ENCODE data around the gene ARHGAP42.

DNA sequence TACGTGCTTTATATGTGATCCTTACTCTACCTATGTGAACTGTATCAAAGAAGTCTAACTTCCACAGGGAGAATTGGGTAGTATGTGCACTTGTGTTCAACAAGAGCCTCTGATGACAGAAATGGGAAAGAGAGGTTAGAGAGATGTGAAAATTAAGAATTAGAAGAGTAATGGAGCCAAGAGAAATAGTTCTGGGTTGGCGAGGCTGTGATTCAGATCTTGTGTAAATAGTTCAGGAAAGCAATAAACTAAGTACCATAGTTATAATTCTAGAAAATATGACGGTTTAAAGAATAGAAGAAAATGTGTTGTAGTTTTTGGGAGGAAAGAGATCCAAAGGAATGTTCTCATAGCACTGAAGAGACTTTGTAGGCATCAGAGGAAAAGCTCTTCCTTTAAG lies 112.4 kb downstream of the ARHGAP42 start:
- no peak for TF ChIP-seq POLR2A (IDR thresholded peaks at IDR 0.05)
- TF ChIP-seq, protein P1, sequence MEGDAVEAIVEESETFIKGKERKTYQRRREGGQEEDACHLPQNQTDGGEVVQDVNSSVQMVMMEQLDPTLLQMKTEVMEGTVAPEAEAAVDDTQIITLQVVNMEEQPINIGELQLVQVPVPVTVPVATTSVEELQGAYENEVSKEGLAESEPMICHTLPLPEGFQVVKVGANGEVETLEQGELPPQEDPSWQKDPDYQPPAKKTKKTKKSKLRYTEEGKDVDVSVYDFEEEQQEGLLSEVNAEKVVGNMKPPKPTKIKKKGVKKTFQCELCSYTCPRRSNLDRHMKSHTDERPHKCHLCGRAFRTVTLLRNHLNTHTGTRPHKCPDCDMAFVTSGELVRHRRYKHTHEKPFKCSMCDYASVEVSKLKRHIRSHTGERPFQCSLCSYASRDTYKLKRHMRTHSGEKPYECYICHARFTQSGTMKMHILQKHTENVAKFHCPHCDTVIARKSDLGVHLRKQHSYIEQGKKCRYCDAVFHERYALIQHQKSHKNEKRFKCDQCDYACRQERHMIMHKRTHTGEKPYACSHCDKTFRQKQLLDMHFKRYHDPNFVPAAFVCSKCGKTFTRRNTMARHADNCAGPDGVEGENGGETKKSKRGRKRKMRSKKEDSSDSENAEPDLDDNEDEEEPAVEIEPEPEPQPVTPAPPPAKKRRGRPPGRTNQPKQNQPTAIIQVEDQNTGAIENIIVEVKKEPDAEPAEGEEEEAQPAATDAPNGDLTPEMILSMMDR (IDR thresholded peaks at IDR 0.05) = no peak
